ENCODE results near the gene CLIP3.

The CLIP3 gene

GRCh38 chr19:35992907-35993765 lies 39.5 kb downstream of the CLIP3 start:
- Histone ChIP-seq H3K36me3 (ENCODE audit: control insufficient read depth in 5 of 5, insufficient read depth in 5 of 5, low read length in 5 of 5) (peaks cover 0 to 7% (median 4%) of the 10 kb centered on the region in 5 donors), H3K9me3 (ENCODE audit: control insufficient read depth in 5 of 5, low read length in 5 of 5) (peaks cover 0 to 3% (median 0%) of the 10 kb centered on the region in 5 donors), H3K27me3 (ENCODE audit: control insufficient read depth in 5 of 5, insufficient read depth in 4 of 5, low read length in 5 of 5) (no peaks in the 10 kb centered on the region), H3K4me1 (ENCODE audit: control insufficient read depth in 5 of 5, insufficient read depth in 5 of 5, low read length in 5 of 5) (peaks cover 0 to 29% (median 23%) of the 10 kb centered on the region in 5 donors), H3K27ac (ENCODE audit: low read depth, low read length) (no peak overlapping the region), H3K9ac (ENCODE audit: low read length in 5 of 5) (no peak overlapping the region), H3K4me3 (ENCODE audit: low read depth in 1 of 5, low read length in 5 of 5) (no peak overlapping the region)

GRCh38 chr19:35991731-35992450 lies 40.8 kb downstream of the CLIP3 start:
- no peak overlapping the region for H3K4me3 ChIP-seq (ENCODE audit: low read depth in 1 of 5, low read length in 5 of 5)
- no peaks in the 10 kb centered on the region for H3K36me3 ChIP-seq (ENCODE audit: control insufficient read depth in 5 of 5, insufficient read depth in 5 of 5, low read length in 5 of 5)
- peaks cover 0 to 30% (median 23%) of the 10 kb centered on the region in 5 donors for H3K4me1 ChIP-seq (ENCODE audit: control insufficient read depth in 5 of 5, insufficient read depth in 5 of 5, low read length in 5 of 5)
- H3K9me3 ChIP-seq (ENCODE audit: control insufficient read depth in 5 of 5, low read length in 5 of 5): peaks cover 0 to 3% (median 0%) of the 10 kb centered on the region in 5 donors
- peaks cover 0 to 4% (median 0%) of the 10 kb centered on the region in 5 donors for H3K27me3 ChIP-seq (ENCODE audit: control insufficient read depth in 5 of 5, insufficient read depth in 4 of 5, low read length in 5 of 5)
- no peak overlapping the region for H3K27ac ChIP-seq (ENCODE audit: low read depth, low read length)
- no peak overlapping the region for H3K9ac ChIP-seq (ENCODE audit: low read length in 5 of 5)

- Histone ChIP-seq H3K9me3 (ENCODE audit: control insufficient read depth in 5 of 5, low read length in 5 of 5) (peaks cover 0 to 3% (median 0%) of the 10 kb centered on the region in 5 donors), H3K27ac (ENCODE audit: low read depth, low read length) (no peak overlapping the region), H3K36me3 (ENCODE audit: control insufficient read depth in 5 of 5, insufficient read depth in 5 of 5, low read length in 5 of 5) (no peaks in the 10 kb centered on the region), H3K4me1 (ENCODE audit: control insufficient read depth in 5 of 5, insufficient read depth in 5 of 5, low read length in 5 of 5) (peaks cover 0 to 23% (median 15%) of the 10 kb centered on the region in 5 donors), H3K9ac (ENCODE audit: low read length in 5 of 5) (no peak overlapping the region), H3K4me3 (ENCODE audit: low read depth in 1 of 5, low read length in 5 of 5) (no peak overlapping the region), H3K27me3 (ENCODE audit: control insufficient read depth in 5 of 5, insufficient read depth in 4 of 5, low read length in 5 of 5) (peaks cover 5 to 12% (median 6%) of the 10 kb centered on the region in 5 donors)
These were observed 41.6 kb downstream of the CLIP3 start for GRCh38 chr19:35990771-35991730.

GRCh38 chr19:35990156-35990555 lies 42.5 kb downstream of the CLIP3 start:
- H3K4me1 ChIP-seq (ENCODE audit: control insufficient read depth in 5 of 5, insufficient read depth in 5 of 5, low read length in 5 of 5): peaks cover 0 to 14% (median 7%) of the 10 kb centered on the region in 5 donors
- no peak overlapping the region for H3K27ac ChIP-seq (ENCODE audit: low read depth, low read length)
- peaks cover 0 to 3% (median 0%) of the 10 kb centered on the region in 5 donors for H3K9me3 ChIP-seq (ENCODE audit: control insufficient read depth in 5 of 5, low read length in 5 of 5)
- H3K9ac ChIP-seq (ENCODE audit: low read length in 5 of 5): no peak overlapping the region
- no peaks in the 10 kb centered on the region for H3K36me3 ChIP-seq (ENCODE audit: control insufficient read depth in 5 of 5, insufficient read depth in 5 of 5, low read length in 5 of 5)
- peaks cover 7 to 19% (median 11%) of the 10 kb centered on the region in 5 donors for H3K27me3 ChIP-seq (ENCODE audit: control insufficient read depth in 5 of 5, insufficient read depth in 4 of 5, low read length in 5 of 5)
- no peak overlapping the region for H3K4me3 ChIP-seq (ENCODE audit: low read depth in 1 of 5, low read length in 5 of 5)

- peaks cover 0 to 6% (median 0%) of the 10 kb centered on the region in 5 donors for H3K4me1 ChIP-seq (ENCODE audit: control insufficient read depth in 5 of 5, insufficient read depth in 5 of 5, low read length in 5 of 5)
- H3K36me3 ChIP-seq (ENCODE audit: control insufficient read depth in 5 of 5, insufficient read depth in 5 of 5, low read length in 5 of 5): no peaks in the 10 kb centered on the region
- H3K9ac ChIP-seq (ENCODE audit: low read length in 5 of 5): no peak overlapping the region
- peaks cover 7 to 22% (median 15%) of the 10 kb centered on the region in 5 donors for H3K27me3 ChIP-seq (ENCODE audit: control insufficient read depth in 5 of 5, insufficient read depth in 4 of 5, low read length in 5 of 5)
- H3K27ac ChIP-seq (ENCODE audit: low read depth, low read length): no peak overlapping the region
- H3K4me3 ChIP-seq (ENCODE audit: low read depth in 1 of 5, low read length in 5 of 5): no peak overlapping the region
- peaks cover 0 to 3% (median 0%) of the 10 kb centered on the region in 5 donors for H3K9me3 ChIP-seq (ENCODE audit: control insufficient read depth in 5 of 5, low read length in 5 of 5)
These were observed 43.8 kb downstream of the CLIP3 start for GRCh38 chr19:35988824-35989223.

- H3K36me3 ChIP-seq (ENCODE audit: control insufficient read depth in 5 of 5, insufficient read depth in 5 of 5, low read length in 5 of 5): no peaks in the 10 kb centered on the region
- H3K27ac ChIP-seq (ENCODE audit: low read depth, low read length): no peak overlapping the region
- peaks cover 0 to 5% (median 0%) of the 10 kb centered on the region in 5 donors for H3K4me1 ChIP-seq (ENCODE audit: control insufficient read depth in 5 of 5, insufficient read depth in 5 of 5, low read length in 5 of 5)
- no peak overlapping the region for H3K4me3 ChIP-seq (ENCODE audit: low read depth in 1 of 5, low read length in 5 of 5)
- peaks cover 0 to 3% (median 0%) of the 10 kb centered on the region in 5 donors for H3K9me3 ChIP-seq (ENCODE audit: control insufficient read depth in 5 of 5, low read length in 5 of 5)
- H3K27me3 ChIP-seq (ENCODE audit: control insufficient read depth in 5 of 5, insufficient read depth in 4 of 5, low read length in 5 of 5): peaks cover 7 to 28% (median 21%) of the 10 kb centered on the region in 5 donors
- H3K9ac ChIP-seq (ENCODE audit: low read length in 5 of 5): no peak overlapping the region
These were observed 45.1 kb downstream of the CLIP3 start for GRCh38 chr19:35987571-35987896.

GRCh38 chr19:35986664-35987570 lies 45.8 kb downstream of the CLIP3 start:
- Histone ChIP-seq H3K4me1 (ENCODE audit: control insufficient read depth in 5 of 5, insufficient read depth in 5 of 5, low read length in 5 of 5) (peaks cover 0 to 5% (median 0%) of the 10 kb centered on the region in 5 donors), H3K27ac (ENCODE audit: low read depth, low read length) (no peak overlapping the region), H3K9ac (ENCODE audit: low read length in 5 of 5) (no peak overlapping the region), H3K4me3 (ENCODE audit: low read depth in 1 of 5, low read length in 5 of 5) (peak overlapping the region in 3 of 5 donors; percentile 11 to 26 (median 24)), H3K36me3 (ENCODE audit: control insufficient read depth in 5 of 5, insufficient read depth in 5 of 5, low read length in 5 of 5) (no peaks in the 10 kb centered on the region), H3K9me3 (ENCODE audit: control insufficient read depth in 5 of 5, low read length in 5 of 5) (peaks cover 0 to 3% (median 0%) of the 10 kb centered on the region in 5 donors), H3K27me3 (ENCODE audit: control insufficient read depth in 5 of 5, insufficient read depth in 4 of 5, low read length in 5 of 5) (peaks cover 9 to 33% (median 23%) of the 10 kb centered on the region in 5 donors)

GRCh38 chr19:35986111-35986510 lies 46.6 kb downstream of the CLIP3 start:
- Histone ChIP-seq H3K27ac (ENCODE audit: low read depth, low read length) (no peak overlapping the region), H3K4me3 (ENCODE audit: low read depth in 1 of 5, low read length in 5 of 5) (no peak overlapping the region), H3K4me1 (ENCODE audit: control insufficient read depth in 5 of 5, insufficient read depth in 5 of 5, low read length in 5 of 5) (peaks cover 0 to 5% (median 0%) of the 10 kb centered on the region in 5 donors), H3K36me3 (ENCODE audit: control insufficient read depth in 5 of 5, insufficient read depth in 5 of 5, low read length in 5 of 5) (no peaks in the 10 kb centered on the region), H3K27me3 (ENCODE audit: control insufficient read depth in 5 of 5, insufficient read depth in 4 of 5, low read length in 5 of 5) (peaks cover 9 to 33% (median 23%) of the 10 kb centered on the region in 5 donors), H3K9ac (ENCODE audit: low read length in 5 of 5) (no peak overlapping the region), H3K9me3 (ENCODE audit: control insufficient read depth in 5 of 5, low read length in 5 of 5) (peaks cover 0 to 3% (median 0%) of the 10 kb centered on the region in 5 donors)
